Urothelium cell line (cell line): Measurements from ENCODE around the gene AMBRA1.

Experiments used
- DNase-seq: peaks from one replicate; pipeline ENCODE4 v3.0.0; 2011; ENCODE audit warnings: low spot score, mixed read lengths
- FAIRE-seq: peaks from 2 replicates; lab custom pipeline; 2011; peaks lifted over from hg19 to GRCh38; lab: Jason Lieb, UNC

Gene AMBRA1

GRCh38 chr11:46480166-46480726 is 113.6 kb downstream of the AMBRA1 start:
- no peak for DNase-seq
- FAIRE-seq, result no peak

DNA sequence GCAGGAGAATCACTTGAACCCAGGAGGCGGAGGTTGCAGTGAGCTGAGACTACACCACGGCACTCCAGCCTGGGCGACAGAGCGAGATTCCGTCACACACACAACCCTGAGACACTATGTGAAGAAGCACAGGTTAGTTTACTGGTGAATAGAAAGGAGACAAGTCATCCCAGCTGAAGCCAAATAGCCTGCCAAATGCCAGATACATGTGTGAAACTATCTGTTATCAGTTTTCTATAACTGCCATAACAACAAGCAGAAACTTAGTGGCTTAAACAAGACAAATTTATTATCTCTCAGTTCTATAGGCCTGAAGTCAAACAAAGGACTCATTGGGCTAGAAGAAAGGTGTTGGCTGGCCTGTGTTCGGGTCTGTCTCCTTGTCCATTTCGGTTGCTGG is 114.2 kb downstream of the AMBRA1 start:
- FAIRE-seq (no peak), DNase-seq (no peak)

DNA sequence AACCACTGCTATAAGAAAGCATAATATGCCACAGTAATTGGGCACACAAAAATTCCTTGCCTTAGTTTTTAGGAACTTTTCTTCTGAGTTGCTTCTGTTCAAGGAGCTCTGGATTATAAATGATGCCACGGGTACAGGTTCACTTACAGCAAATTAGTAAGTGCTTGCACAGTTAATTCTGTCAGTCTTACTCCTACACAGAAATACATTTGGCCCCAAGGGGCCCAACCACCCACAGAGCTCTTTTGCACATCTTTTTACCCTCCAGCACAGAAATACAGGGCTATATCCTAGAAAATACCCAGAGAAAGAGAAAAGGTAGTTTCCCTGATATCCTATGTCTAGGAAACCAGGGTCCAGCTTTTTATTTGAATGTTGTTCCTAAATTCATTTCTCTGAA is 115.6 kb downstream of the AMBRA1 start:
- FAIRE-seq (no peak), DNase-seq (no peak)

- no peak for FAIRE-seq
- no peak for DNase-seq
Measured at GRCh38 chr11:46477136-46477535, 116.7 kb downstream of the AMBRA1 start.

- no peak for DNase-seq
- FAIRE-seq, result no peak
Measured at GRCh38 chr11:46475926-46476545, 117.8 kb downstream of the AMBRA1 start.

DNA sequence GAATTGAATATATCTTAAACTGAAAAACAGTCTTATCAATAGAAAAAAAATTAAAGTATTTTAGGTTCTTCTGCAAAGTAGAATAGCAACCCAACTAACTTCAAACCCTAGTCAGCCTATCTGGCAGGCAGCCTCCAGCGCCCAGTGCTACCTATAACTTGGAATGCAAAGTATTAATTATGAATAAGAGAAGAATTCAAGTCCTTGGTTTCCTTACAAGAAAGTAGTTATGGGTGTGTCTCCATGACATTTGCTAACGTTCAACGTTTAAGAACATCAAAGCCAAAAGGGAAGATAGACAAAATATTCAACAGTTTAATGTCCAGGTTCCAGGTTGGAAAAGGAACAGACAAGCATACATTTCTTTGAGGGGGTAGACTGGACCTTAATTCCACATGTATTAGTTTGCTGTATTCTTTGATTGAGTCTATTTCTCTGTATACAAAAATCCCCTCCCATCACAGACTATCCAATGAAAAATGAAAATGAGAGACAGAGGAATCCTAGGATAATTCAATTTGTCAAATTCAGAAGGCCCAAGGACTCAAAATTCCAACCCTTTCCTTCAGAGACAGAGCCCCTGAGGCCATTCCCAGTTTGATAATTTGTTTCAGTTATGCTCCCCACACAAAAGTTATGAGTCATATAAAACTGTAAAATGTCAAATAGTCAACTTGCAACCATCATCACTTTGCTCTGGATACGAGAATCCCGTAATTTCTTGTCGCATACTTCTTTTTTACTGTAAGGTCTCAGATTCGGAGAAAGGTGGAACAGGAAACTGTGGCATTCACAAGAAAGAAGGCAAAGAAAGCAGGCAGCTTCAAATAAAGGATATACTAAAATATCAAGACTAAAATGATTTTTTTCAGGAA is 118.5 kb downstream of the AMBRA1 start:
- FAIRE-seq (no peak), DNase-seq (no peak)

- FAIRE-seq, result no peak
Measured at GRCh38 chr11:46472662-46472994, 121.2 kb downstream of the AMBRA1 start.

GRCh38 chr11:46471943-46472661 is 121.7 kb downstream of the AMBRA1 start:
- FAIRE-seq (no peak), DNase-seq (no peak)

More at GRCh38 chr11:46472662-46472994, 121.2 kb downstream of the AMBRA1 start:
- no peak for DNase-seq

DNA sequence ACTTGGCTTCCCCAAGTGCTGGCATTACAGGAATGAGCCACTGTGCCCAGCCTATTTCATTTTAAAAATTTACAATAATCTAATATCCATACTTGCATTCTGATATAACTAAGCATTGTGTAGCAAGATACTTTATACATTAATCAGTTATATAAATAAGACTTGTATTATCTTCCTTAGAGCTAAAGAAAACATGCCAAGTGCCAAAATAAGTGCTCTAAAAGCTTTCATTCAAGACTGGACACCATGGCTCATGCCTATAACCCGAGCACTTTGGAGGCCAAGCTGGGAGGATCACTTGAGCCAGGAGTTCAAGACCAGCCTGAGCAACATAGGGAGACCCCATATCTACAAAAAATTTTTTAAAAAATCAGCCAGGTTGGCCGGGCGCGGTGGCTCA is 123.9 kb downstream of the AMBRA1 start:
- DNase-seq (no peak), FAIRE-seq (no peak)

- FAIRE-seq (no peak), DNase-seq (no peak)
Measured at GRCh38 chr11:46465683-46466082, 128.1 kb downstream of the AMBRA1 start.

GRCh38 chr11:46463701-46464421 is 130.0 kb downstream of the AMBRA1 start:
- no peak for DNase-seq
- no peak for FAIRE-seq

DNA sequence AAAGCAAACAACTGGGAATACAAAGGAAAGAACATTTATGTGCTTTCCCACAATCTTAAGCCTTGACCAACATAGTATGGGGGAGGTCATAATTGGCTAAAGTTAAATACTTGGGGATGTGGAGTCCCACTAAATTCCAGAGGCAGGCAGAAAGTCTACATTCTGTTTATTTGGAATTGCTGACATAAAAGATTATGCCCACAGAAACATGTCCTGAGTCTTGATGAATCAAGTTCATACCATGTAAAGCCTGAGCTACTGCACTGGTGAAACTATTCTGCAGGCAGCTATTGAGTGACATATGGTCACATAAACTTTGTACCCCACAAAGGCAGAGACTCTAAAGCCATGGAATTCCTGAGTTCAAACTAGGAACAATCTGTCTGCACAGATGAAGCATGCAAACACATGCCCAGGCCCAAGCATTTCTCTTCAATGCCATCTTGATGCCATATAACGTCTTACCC is 132.3 kb downstream of the AMBRA1 start:
- DNase-seq (no peak), FAIRE-seq (no peak)

- FAIRE-seq, result no peak
- no peak for DNase-seq
Measured at GRCh38 chr11:46458491-46458890, 135.3 kb downstream of the AMBRA1 start.

- DNase-seq (no peak), FAIRE-seq (no peak)
Measured at GRCh38 chr11:46457659-46458424, 136.0 kb downstream of the AMBRA1 start.

- DNase-seq, result no peak
- no peak for FAIRE-seq
Measured at GRCh38 chr11:46457021-46457420, 136.8 kb downstream of the AMBRA1 start.

DNA sequence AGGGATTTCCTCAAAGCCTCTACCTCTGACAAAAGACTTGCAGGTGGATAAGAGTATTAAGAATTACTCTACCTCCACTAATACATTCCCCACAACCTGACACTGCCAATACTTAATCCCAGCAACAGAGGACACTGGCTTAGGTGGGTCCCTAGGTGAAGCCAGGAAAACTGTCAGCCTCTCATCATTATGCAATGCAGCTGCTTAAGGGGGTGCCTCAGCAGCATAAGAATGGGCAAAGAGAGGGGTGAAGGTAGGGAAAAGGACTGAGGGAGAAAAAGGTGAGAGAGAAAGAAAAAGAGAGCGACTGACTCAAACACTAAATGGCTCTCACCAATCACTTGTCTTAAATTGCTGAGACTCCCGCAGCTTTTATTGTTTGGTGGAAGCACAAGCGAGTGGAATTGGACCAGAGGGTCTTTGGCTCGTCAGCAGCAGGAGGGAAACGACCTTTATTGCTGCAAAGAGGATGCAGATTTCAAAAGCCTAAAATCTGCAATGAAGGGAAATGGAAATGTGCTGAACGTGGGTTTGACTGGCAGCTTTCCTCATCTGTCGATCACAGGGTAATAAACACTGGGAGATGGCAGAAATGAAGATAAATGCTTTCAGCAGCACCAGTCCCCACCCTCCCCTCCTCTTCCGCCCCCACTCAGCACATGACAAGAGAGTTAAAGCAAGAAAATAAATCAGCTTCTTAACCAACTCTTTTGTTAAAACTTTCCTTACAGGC is 137.4 kb downstream of the AMBRA1 start:
- no peak for DNase-seq
- FAIRE-seq, result no peak

DNA sequence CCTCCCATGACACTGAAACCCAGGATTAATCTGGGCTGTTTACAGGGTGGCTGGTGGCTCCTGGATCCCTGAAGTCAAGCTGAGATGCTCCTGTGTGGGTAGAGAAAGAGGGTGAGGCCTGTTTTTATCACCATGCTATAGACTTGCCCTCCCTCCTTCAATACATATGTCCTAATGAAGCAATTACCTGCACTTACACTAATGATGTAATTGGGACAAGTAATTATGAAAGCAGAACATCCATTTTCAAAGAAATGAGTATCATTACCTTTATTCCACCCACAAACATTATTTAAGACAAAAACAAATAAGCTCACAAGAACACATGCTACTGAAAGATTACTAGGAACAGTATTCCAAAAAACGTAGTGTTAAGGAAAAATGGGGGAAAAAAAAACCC is 138.0 kb downstream of the AMBRA1 start:
- FAIRE-seq, result no peak
- no peak for DNase-seq

DNA sequence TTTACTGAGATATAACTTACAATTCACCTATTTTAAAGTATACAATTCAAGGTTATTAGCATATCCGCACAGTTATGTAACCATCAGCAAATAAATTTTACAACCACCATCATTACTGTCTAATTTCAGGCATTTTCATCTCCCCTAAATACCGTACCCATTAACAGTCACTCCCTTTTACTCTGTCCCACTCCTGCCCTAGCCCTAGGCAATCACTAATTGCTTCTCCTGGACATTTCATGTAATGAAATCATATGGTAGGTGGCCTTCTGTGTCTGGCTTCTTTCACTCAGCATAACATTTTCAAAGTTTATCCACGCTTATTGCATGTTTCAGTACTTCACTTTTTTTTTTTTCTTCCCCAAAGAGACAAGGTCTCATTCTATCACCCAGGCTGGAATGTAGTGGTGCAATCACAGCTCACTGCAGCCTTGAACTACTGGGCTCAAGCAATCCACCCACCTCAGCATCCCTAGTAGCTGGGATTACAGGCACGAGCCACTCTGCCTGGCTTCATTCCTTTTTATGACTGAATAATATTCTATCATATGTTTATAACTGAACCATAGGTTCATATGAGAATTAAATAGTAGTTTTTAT is 140.8 kb downstream of the AMBRA1 start:
- DNase-seq (no peak), FAIRE-seq (no peak)

- no peak for DNase-seq
- no peak for FAIRE-seq
Measured at GRCh38 chr11:46451759-46452158, 142.1 kb downstream of the AMBRA1 start.
